ENCODE data around the gene SPATA46.

- TF ChIP-seq POLR2AphosphoS5 (IDR thresholded peaks at IDR 0.05) (no peak), POLR2A (IDR thresholded peaks at IDR 0.05) (no peak), CTCF (IDR thresholded peaks at IDR 0.05) (no peak)
Measured at GRCh38 chr1:162388083-162388594, 11.5 kb upstream of the SPATA46 start.
